Tibial artery (tissue), 4 donors: ENCODE data around the gene ATP1A1.

Experiments used
- DNase-seq, 2 donors: peaks; one replicate each; pipeline ENCODE4 v3.0.0-alpha.2; 2019
- H3K27ac ChIP-seq, 2 donors: fragments of 200-600 bp; sonication (generic) in 1 of 2; 1 replicate in 1 of 2; 2 replicates in 1 of 2; pipeline ENCODE4 v1.5.1; 2018 to 2019; ENCODE audit warnings: mild to moderate bottlenecking in 1 of 2
- H3K27me3 ChIP-seq, 2 donors: fragments of 200-600 bp; sonication (generic) in 1 of 2; one replicate each; pipeline versions ENCODE4 v1.5.1 to v1.6.0; 2016 to 2019
- H3K36me3 ChIP-seq, 3 donors: fragments of 200-600 bp; sonication (generic) in 2 of 3; one replicate each; pipeline ENCODE4 v1.5.1; 2016 to 2019; ENCODE audit warnings: mild to moderate bottlenecking in 2 of 3
- H3K4me1 ChIP-seq, 4 donors: fragments of 200-600 bp; sonication (generic) in 2 of 4; 1 replicate in 3 of 4; 2 replicates in 1 of 4; pipeline ENCODE4 v1.5.1; 2016 to 2019
- H3K4me3 ChIP-seq, 2 donors: fragments of 200-600 bp; sonication (generic) in 1 of 2; 1 replicate in 1 of 2; 2 replicates in 1 of 2; pipeline ENCODE4 v1.5.1; 2018 to 2019; ENCODE audit warnings: mild to moderate bottlenecking in 2 of 2
- H3K9me3 ChIP-seq, 3 donors: fragments of 200-600 bp; sonication (generic) in 1 of 3; one replicate each; pipeline ENCODE4 v1.5.1; 2016 to 2019
- CTCF ChIP-seq, 2 experiments: fragments of 200-600 bp in 1 of 2; fragments of 450-650 bp in 1 of 2; IDR thresholded peaks; one replicate each; pipeline ENCODE4 v1.5.1; 2017 to 2019; ENCODE audit warnings: antibody characterized with exemption in 2 of 2, mild to moderate bottlenecking in 1 of 2, moderate library complexity in 1 of 2
- intact Hi-C: fragments of 100-400 bp; cut with DNase I; formaldehyde crosslinking; loops from one replicate; pipeline ENCODE4 v1.15.0; 2023; ENCODE audit warnings: low total_unique reads

The ATP1A1 gene

GRCh38 chr1:116420417-116421200, 47.6 kb downstream of the ATP1A1 start:
- H3K27ac ChIP-seq, result no peak overlapping the region
- no peak overlapping the region for H3K4me3 ChIP-seq
- no peaks in the 10 kb centered on the region for H3K36me3 ChIP-seq
- intact Hi-C loops, result no loop called here
- no peaks in the 10 kb centered on the region for H3K27me3 ChIP-seq
- H3K4me1 ChIP-seq, result peaks cover 0 to 26% (median 14%) of the 10 kb centered on the region in 4 donors
- DNase-seq, result no peak
- no peaks in the 10 kb centered on the region for H3K9me3 ChIP-seq
- no peak for TF ChIP-seq CTCF (IDR thresholded peaks at IDR 0.05)

DNA sequence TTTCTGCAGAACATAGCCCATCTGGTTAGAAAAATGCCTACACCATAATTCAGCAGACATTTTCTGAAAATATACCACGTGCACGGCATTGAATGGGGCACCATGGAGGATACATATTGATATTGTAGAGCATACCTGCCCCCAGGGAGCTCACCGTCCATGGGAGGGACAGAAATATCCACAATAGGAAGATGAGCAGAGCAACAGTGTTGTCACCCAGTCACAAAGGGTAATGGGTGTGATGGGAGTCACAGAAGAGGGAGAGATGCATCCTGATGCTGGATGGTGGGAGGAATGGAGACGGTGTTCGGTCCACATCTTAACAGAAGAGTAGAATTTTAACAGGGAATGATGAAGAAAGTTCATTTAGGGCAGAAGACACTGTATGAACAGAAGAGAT, 51.4 kb downstream of the ATP1A1 start:
- H3K9me3 ChIP-seq, result no peaks in the 10 kb centered on the region
- no peaks in the 10 kb centered on the region for H3K4me1 ChIP-seq
- no peak overlapping the region for H3K27ac ChIP-seq
- no peak overlapping the region for H3K4me3 ChIP-seq
- intact Hi-C loops, result no loop called here
- no peak for DNase-seq
- no peak for TF ChIP-seq CTCF (IDR thresholded peaks at IDR 0.05)
- H3K36me3 ChIP-seq, result no peaks in the 10 kb centered on the region
- H3K27me3 ChIP-seq, result no peaks in the 10 kb centered on the region

GRCh38 chr1:116424863-116425262, 51.8 kb downstream of the ATP1A1 start:
- no peaks in the 10 kb centered on the region for H3K27me3 ChIP-seq
- no peaks in the 10 kb centered on the region for H3K36me3 ChIP-seq
- TF ChIP-seq CTCF (IDR thresholded peaks at IDR 0.05), result no peak
- H3K27ac ChIP-seq, result no peak overlapping the region
- H3K4me3 ChIP-seq, result no peak overlapping the region
- H3K4me1 ChIP-seq, result no peaks in the 10 kb centered on the region
- H3K9me3 ChIP-seq, result no peaks in the 10 kb centered on the region
- intact Hi-C loops, result no loop called here
- DNase-seq, result no peak

DNA sequence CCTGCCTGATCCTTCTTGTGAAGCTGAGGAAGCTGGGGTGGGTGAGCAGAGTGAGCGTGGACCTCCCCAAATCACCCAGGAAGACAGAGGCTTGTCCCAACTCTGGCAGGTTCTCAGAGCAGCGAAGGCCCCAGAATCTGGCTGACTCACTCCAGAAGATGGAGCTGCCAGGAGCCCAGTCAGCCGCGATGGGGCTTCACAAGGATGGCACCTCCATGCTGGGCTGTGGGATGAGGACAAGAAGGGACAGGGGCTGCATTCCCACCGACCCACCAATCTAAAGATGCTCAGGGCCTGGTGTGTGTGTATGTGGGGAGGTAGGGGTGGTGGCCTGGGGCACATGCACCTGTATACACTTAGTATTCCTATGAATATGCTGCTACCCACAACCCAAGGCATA, 52.9 kb downstream of the ATP1A1 start:
- H3K9me3 ChIP-seq, result no peaks in the 10 kb centered on the region
- no peaks in the 10 kb centered on the region for H3K27me3 ChIP-seq
- intact Hi-C loops, result no loop called here
- H3K4me3 ChIP-seq, result no peak overlapping the region
- no peak for TF ChIP-seq CTCF (IDR thresholded peaks at IDR 0.05)
- H3K36me3 ChIP-seq, result no peaks in the 10 kb centered on the region
- no peak overlapping the region for H3K27ac ChIP-seq
- DNase-seq, result no peak
- H3K4me1 ChIP-seq, result no peaks in the 10 kb centered on the region

- intact Hi-C loops, result no loop called here
- no peak for DNase-seq
Observed at GRCh38 chr1:116426401-116426800, 53.4 kb downstream of the ATP1A1 start.

More at GRCh38 chr1:116426401-116426800, 53.4 kb downstream of the ATP1A1 start:
- no peak for TF ChIP-seq CTCF (IDR thresholded peaks at IDR 0.05)
- H3K27me3 ChIP-seq, result no peaks in the 10 kb centered on the region
- no peaks in the 10 kb centered on the region for H3K36me3 ChIP-seq
- H3K27ac ChIP-seq, result no peak overlapping the region
- no peaks in the 10 kb centered on the region for H3K4me1 ChIP-seq
- no peak overlapping the region for H3K4me3 ChIP-seq
- H3K9me3 ChIP-seq, result no peaks in the 10 kb centered on the region
